ENCODE measurements around the gene ADARB2. TPM values are rescaled to one million over a fixed set of nuclear protein-coding genes. Genes with fewer than 3 reads are reported as not detected.

ADARB2 gene
- polyA plus RNA-seq, 1 of the 3 experiments (the other 2 are of a cell fraction), result not detected

GRCh38 chr10:1328161-1328823, 409.0 kb downstream of the ADARB2 start:
- 44% methylated on average over 15 of the region's 15 CpGs for WGBS (ENCODE audit: low lambda C conversion rate)
- H3K9ac ChIP-seq, result no peak overlapping the region
- no peak overlapping the region for H3K27ac ChIP-seq (ENCODE audit: low read depth in 2 of 2, low read length in 1 of 2)
- H3K4me3 ChIP-seq (ENCODE audit: low read depth in 2 of 2, low read length in 1 of 2), result no peak overlapping the region
- no peaks in the 10 kb centered on the region for H3K36me3 ChIP-seq (replicated peaks in 1 of 2; ENCODE audit: control insufficient read depth in 1 of 2, insufficient read depth in 2 of 2, low read length in 1 of 2)
- H3K9me3 ChIP-seq, result no peaks in the 10 kb centered on the region; the same call in 1 of the 2 replicates
- CTCF ChIA-PET, result interaction anchor here (0.8 kb wide), 1 partner anchor 104 kb away, joined by 3 read pairs; no protein-coding TSS in a partner anchor
- H3K27me3 ChIP-seq (ENCODE audit: insufficient read depth), result no peaks in the 10 kb centered on the region
- no peaks in the 10 kb centered on the region for H3K79me2 ChIP-seq (ENCODE audit: insufficient read depth)
- DNase-seq, result no peak
- H4K20me1 ChIP-seq (ENCODE audit: insufficient read depth), result no peaks in the 10 kb centered on the region
- no peaks in the 10 kb centered on the region for H3K9me2 ChIP-seq
- H3K4me1 ChIP-seq (ENCODE audit: control insufficient read depth in 1 of 2, insufficient read depth in 2 of 2, low read depth in 1 of 2, low read length in 1 of 2), result peaks cover 0 to 9% of the 10 kb centered on the region in 2 experiments; a peak in 1 of 4 replicates
- H3F3A ChIP-seq (replicated peaks; ENCODE audit: insufficient read depth), result no peaks in the 10 kb centered on the region
- no peak overlapping the region for H2AFZ ChIP-seq (ENCODE audit: low read depth)
- POLR2A ChIA-PET, result no interaction called here
- H3K4me2 ChIP-seq, result no peak overlapping the region
- TF ChIP-seq RFX5 (IDR thresholded peaks at IDR 0.05; ENCODE audit: low read length), result no peak

GRCh38 chr10:1327759-1328158, 409.6 kb downstream of the ADARB2 start:
- Histone ChIP-seq H3K27ac (ENCODE audit: low read depth in 2 of 2, low read length in 1 of 2) (no peak overlapping the region), H3F3A (replicated peaks; ENCODE audit: insufficient read depth) (no peaks in the 10 kb centered on the region), H2AFZ (ENCODE audit: low read depth) (no peak overlapping the region), H3K36me3 (replicated peaks in 1 of 2; ENCODE audit: control insufficient read depth in 1 of 2, insufficient read depth in 2 of 2, low read length in 1 of 2) (no peaks in the 10 kb centered on the region), H4K20me1 (ENCODE audit: insufficient read depth) (no peaks in the 10 kb centered on the region), H3K27me3 (ENCODE audit: insufficient read depth) (no peaks in the 10 kb centered on the region), H3K4me2 (no peak overlapping the region), H3K4me3 (ENCODE audit: low read depth in 2 of 2, low read length in 1 of 2) (no peak overlapping the region), H3K79me2 (ENCODE audit: insufficient read depth) (no peaks in the 10 kb centered on the region), H3K9me2 (no peaks in the 10 kb centered on the region), H3K9me3 (no peaks in the 10 kb centered on the region; the same call in 1 of the 2 replicates), H3K9ac (no peak overlapping the region), H3K4me1 (ENCODE audit: control insufficient read depth in 1 of 2, insufficient read depth in 2 of 2, low read depth in 1 of 2, low read length in 1 of 2) (peaks cover 0 to 9% of the 10 kb centered on the region in 2 experiments; a peak in 1 of 4 replicates)
- DNase-seq, result no peak
- POLR2A ChIA-PET, result no interaction called here
- TF ChIP-seq TEAD4 (IDR thresholded peaks at IDR 0.05; ENCODE audit: borderline replicate concordance, insufficient read depth) (no peak), IRF3 (IDR thresholded peaks at IDR 0.05; ENCODE audit: low read depth, low read length) (no peak), RXRA (IDR thresholded peaks at IDR 0.05; ENCODE audit: borderline replicate concordance, low read depth) (no peak), GATA2 (CRISPR knock-in tag; IDR thresholded peaks at IDR 0.05) (no peak), ZBTB33 (IDR thresholded peaks at IDR 0.05; ENCODE audit: borderline replicate concordance, low read depth) (no peak), SIN3A (IDR thresholded peaks at IDR 0.05; ENCODE audit: borderline replicate concordance, low read depth, low read length) (no peak), MAX (IDR thresholded peaks at IDR 0.05; ENCODE audit: low read depth) (no peak), NFIC (IDR thresholded peaks at IDR 0.05; ENCODE audit: borderline replicate concordance) (no peak), YY1 (IDR thresholded peaks at IDR 0.05; ENCODE audit: low read depth) (no peak), EP300 (IDR thresholded peaks at IDR 0.05; ENCODE audit: borderline replicate concordance in 1 of 2, low read depth in 1 of 2, low read length in 1 of 2) (no peak), REST (IDR thresholded peaks at IDR 0.05; ENCODE audit: low read depth, low read length) (no peak), TAF1 (IDR thresholded peaks at IDR 0.05; ENCODE audit: borderline replicate concordance, low read depth, low read length) (no peak), RCOR1 (IDR thresholded peaks at IDR 0.05; ENCODE audit: low read length) (no peak), EZH2phosphoT487 (IDR thresholded peaks at IDR 0.05; ENCODE audit: borderline replicate concordance, low read depth) (no peak)
- CTCF ChIA-PET, result interaction anchor here (0.8 kb wide), 1 partner anchor 104 kb away, joined by 3 read pairs; no protein-coding TSS in a partner anchor
- 53% methylated on average over 15 of the region's 15 CpGs for WGBS (ENCODE audit: low lambda C conversion rate)
